A549 (cell line): Measurements from ENCODE around the gene MATK. TPM values are rescaled to one million over a fixed set of nuclear protein-coding genes. Genes with fewer than 3 reads are reported as not detected.

Experiments
- ATAC-seq, 2 experiments: fragments of 200-7000 bp in 1 of 2; fragments of >200 bp in 1 of 2; cut with Nextera tagmentation in 1 of 2; cut with Tn5 transposase in 1 of 2; 3 replicates each; pipeline versions ENCODE4 v1.8.0 to v1.9.1; 2018 to 2020; ENCODE audit warnings: mild to moderate bottlenecking in 1 of 2, moderate library complexity in 1 of 2
- CTCF ChIA-PET: fragments of 300-600 bp; sonication (Branson Sonifier 250); formaldehyde crosslinking; extraction: SDS; loops from one replicate; lab custom pipeline; 2021; ENCODE audit warnings: antibody characterized with exemption, inconsistent platforms; lab: Yijun Ruan, JAX
- POLR2A ChIA-PET: fragments of 350-600 bp; formaldehyde crosslinking; extraction: SDS; loops from one replicate; lab custom pipeline; 2021; ENCODE audit warnings: antibody characterized with exemption, inconsistent platforms; lab: Yijun Ruan, JAX
- DNase-seq, 2 experiments: peaks; one replicate each; pipeline versions ENCODE4 v3.0.0 to v3.0.0-alpha.2; 2011 to 2016; ENCODE audit warnings: low read depth in 1 of 2, low spot score in 1 of 2
- FAIRE-seq: peaks from 2 replicates; lab custom pipeline; 2011; peaks lifted over from hg19 to GRCh38; lab: Jason Lieb, UNC
- H3K27ac ChIP-seq, 2 experiments: fragments of >200 bp; sonication (Bioruptor Twin); formaldehyde crosslinking; 3 replicates each; pipeline ENCODE4 v1.5.1; 2016 to 2017
- H3K4me1 ChIP-seq: fragments of >200 bp; sonication (Bioruptor Twin); formaldehyde crosslinking; 3 replicates; pipeline ENCODE4 v1.6.1; 2016
- H3K4me2 ChIP-seq: fragments of >200 bp; sonication (Bioruptor Twin); formaldehyde crosslinking; 3 replicates; pipeline ENCODE4 v1.6.1; 2016
- H3K4me3 ChIP-seq: fragments of >200 bp; sonication (Bioruptor Twin); formaldehyde crosslinking; 3 replicates; pipeline ENCODE4 v1.5.1; 2016
- H3K9me3 ChIP-seq: fragments of >200 bp; sonication (Bioruptor Twin); formaldehyde crosslinking; 3 replicates; pipeline ENCODE4 v1.6.1; 2016
- CHD2 ChIP-seq: fragments of 150-350 bp; IDR thresholded peaks from 2 replicates; pipeline ENCODE4 v1.6.1; 2014; ENCODE audit warnings: low read length; ENCODE audit not compliant: partially characterized antibody
- EP300 ChIP-seq, 2 experiments: fragments of >200 bp; sonication (Bioruptor Twin); formaldehyde crosslinking; IDR thresholded peaks; 2 replicates in 1 of 2; 3 replicates in 1 of 2; pipeline ENCODE4 v1.6.1; 2016 to 2017
- ESRRA ChIP-seq: fragments of 150-350 bp; IDR thresholded peaks from 2 replicates; pipeline ENCODE4 v1.6.1; 2014; ENCODE audit warnings: mild to moderate bottlenecking, low read length, borderline replicate concordance
- FOSB ChIP-seq: fragments of 250-450 bp; sonication (Bioruptor Pico); IDR thresholded peaks from 2 replicates; pipeline ENCODE4 v1.5.0; 2020; ENCODE audit warnings: mild to moderate bottlenecking, moderate library complexity
- FOSL2 ChIP-seq, 2 experiments: fragments of 450-650 bp in 1 of 2; fragments of >200 bp in 1 of 2; sonication (Bioruptor Twin) in 1 of 2; formaldehyde crosslinking; IDR thresholded peaks; 2 replicates each; pipeline versions ENCODE4 v1.5.0 to v1.6.1; 2016 to 2020; ENCODE audit warnings: mild to moderate bottlenecking in 1 of 2, moderate library complexity in 1 of 2
- HDAC2 ChIP-seq: fragments of 200-600 bp; sonication (generic); IDR thresholded peaks from 2 replicates; pipeline ENCODE4 v1.6.1; 2016
- HEYL ChIP-seq: fragments of 250-450 bp; sonication (Bioruptor Pico); IDR thresholded peaks from 2 replicates; pipeline ENCODE4 v1.8.0; 2021; ENCODE audit warnings: mild to moderate bottlenecking, moderate library complexity
- HOXA7 ChIP-seq: fragments of 250-450 bp; sonication (Bioruptor Pico); IDR thresholded peaks from 2 replicates; pipeline ENCODE4 v1.5.0; 2020; ENCODE audit warnings: mild to moderate bottlenecking, moderate library complexity
- HOXB5 ChIP-seq: fragments of 250-450 bp; sonication (Bioruptor Pico); IDR thresholded peaks from 2 replicates; pipeline ENCODE4 v1.5.0; 2020; ENCODE audit warnings: mild to moderate bottlenecking, moderate library complexity
- JUN ChIP-seq, 2 experiments: fragments of >200 bp; sonication (Bioruptor Twin); formaldehyde crosslinking; IDR thresholded peaks; 2 replicates in 1 of 2; 3 replicates in 1 of 2; pipeline ENCODE4 v1.6.1; 2016 to 2017
- MYC ChIP-seq: IDR thresholded peaks from 2 replicates; pipeline ENCODE4 v1.6.1; 2012; ENCODE audit warnings: mild to moderate bottlenecking, inconsistent platforms, low read length, improper control_type of control experiment, borderline replicate concordance
- NR3C1 ChIP-seq: fragments of >200 bp; sonication (Bioruptor Twin); formaldehyde crosslinking; IDR thresholded peaks from 3 replicates; pipeline ENCODE4 v1.6.1; 2017
- PHF8 ChIP-seq: fragments of 200-600 bp; sonication (generic); IDR thresholded peaks from 2 replicates; pipeline ENCODE4 v1.6.1; 2016; ENCODE audit warnings: low read depth, mild to moderate bottlenecking, antibody characterized with exemption, moderate library complexity, borderline replicate concordance
- RNF2 ChIP-seq: fragments of 200-600 bp; sonication (generic); IDR thresholded peaks from 2 replicates; pipeline ENCODE4 v1.6.1; 2016; ENCODE audit warnings: low read depth, mild to moderate bottlenecking, antibody characterized with exemption, moderate library complexity, borderline replicate concordance
- SREBF2 ChIP-seq: fragments of 450-650 bp; IDR thresholded peaks from 2 replicates; pipeline ENCODE4 v1.6.1; 2014; ENCODE audit warnings: mild to moderate bottlenecking, moderate library complexity
- TP53 ChIP-seq: fragments of 250-450 bp; sonication (Bioruptor Pico); IDR thresholded peaks from 2 replicates; pipeline ENCODE4 v1.5.0; 2021; ENCODE audit warnings: mild to moderate bottlenecking, moderate library complexity
- ZC3H11A ChIP-seq: fragments of 450-650 bp; IDR thresholded peaks from 2 replicates; pipeline ENCODE4 v1.6.1; 2014; ENCODE audit warnings: antibody characterized with exemption, mild to moderate bottlenecking
- ZSCAN20 ChIP-seq: fragments of 250-450 bp; sonication (Bioruptor Pico); IDR thresholded peaks from 2 replicates; pipeline ENCODE4 v1.8.0; 2022; ENCODE audit warnings: mild to moderate bottlenecking, moderate library complexity
- WGBS: methylation state at CpG from one replicate; pipeline ENCODE4 v1.1.6; 2017; ENCODE audit errors: missing lambda C conversion rate; 5-methylcytosine and 5-hydroxymethylcytosine counted together
- polyA plus RNA-seq, 4 experiments: library from polyadenylated mRNA; depleted of rRNA in 3 of 4; stranded (reverse); fragments of >200 nt; fragmentation: RNase III in 1 of 4; extraction: RNeasy Plus Mini Kit Qiagen cat#74134 plus additional on column Dnase treatment in 1 of 4; gene quantifications; 2 replicates in 3 of 4; 3 replicates in 1 of 4; pipeline ENCODE4 v1.2.3, GENCODE V29; 2011 to 2017
- TF ChIP-seq, protein P1 (sequence below): IDR thresholded peaks from 2 replicates; pipeline ENCODE4 v1.6.1; 2012
- TF ChIP-seq, protein P2 (sequence below): fragments of 250-450 bp; sonication (Bioruptor Pico); IDR thresholded peaks from 2 replicates; pipeline ENCODE4 v1.5.0; 2020; ENCODE audit warnings: low read depth, mild to moderate bottlenecking, moderate library complexity
- TF ChIP-seq, protein P3 (sequence below): fragments of >200 bp; sonication (Bioruptor Twin); formaldehyde crosslinking; IDR thresholded peaks from 3 replicates; pipeline ENCODE4 v1.5.1; 2016
- TF ChIP-seq, protein P4 (sequence below): fragments of 200-600 bp; sonication (generic); IDR thresholded peaks from 2 replicates; pipeline ENCODE4 v1.6.1; 2016; ENCODE audit warnings: antibody characterized with exemption, mild to moderate bottlenecking, moderate library complexity

The MATK gene
- polyA plus RNA-seq, 2 of the 4 experiments (the other 2 are of a cell fraction): 0.12 to 0.45 TPM

DNA sequence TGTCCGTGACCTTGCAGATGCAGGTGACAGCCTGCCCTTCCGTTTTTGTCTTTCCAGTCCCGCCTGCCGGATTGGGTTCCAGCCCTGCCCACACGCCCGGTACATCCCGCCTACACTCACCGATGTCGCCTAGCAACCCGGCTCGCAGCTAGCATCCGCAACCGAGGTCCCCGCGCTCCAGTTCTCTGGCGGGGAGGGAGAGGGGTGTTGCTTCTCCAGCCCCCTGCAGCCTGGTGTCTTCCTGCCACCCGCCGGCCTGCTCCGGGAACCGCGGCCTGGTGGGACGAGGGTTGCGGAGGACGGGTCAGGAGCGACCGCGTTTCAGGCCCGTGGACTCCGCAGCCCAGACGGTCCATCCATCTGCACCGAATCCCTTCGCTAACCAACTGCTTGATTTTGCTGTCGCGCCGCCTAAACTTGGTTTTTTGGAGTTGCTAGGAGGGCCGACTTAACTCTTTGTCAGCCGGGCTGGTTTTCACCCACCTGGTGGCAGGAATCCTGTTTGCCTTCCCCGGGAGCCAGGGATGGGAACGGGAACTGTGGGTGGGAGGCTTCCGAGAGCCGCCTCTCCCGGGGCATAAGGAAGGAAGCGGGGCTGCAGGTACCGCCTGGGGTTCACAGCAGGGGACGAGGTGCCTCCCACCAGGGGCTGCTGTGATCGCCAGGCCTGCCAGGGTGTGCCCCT lies 15.4 kb upstream of the MATK start:
- WGBS: 38% methylated on average over 39 of the region's 46 CpGs
- H3K27ac ChIP-seq: no peak overlapping the region
- ChIA-PET POLR2A (no interaction called here), CTCF (no interaction called here)
- peaks cover 11% of the 10 kb centered on the region; the same call in 2 of the 3 replicates for H3K9me3 ChIP-seq
- no peak overlapping the region for H3K4me3 ChIP-seq
- no peak for DNase-seq
- no peak for FAIRE-seq
- H3K4me2 ChIP-seq: no peak overlapping the region
- no peaks in the 10 kb centered on the region for H3K4me1 ChIP-seq
- ATAC-seq: 0 out of 6 replicates have a peak, but pooled peaks have one; percentile 28 to 34
- TF ChIP-seq HDAC2 (no peak), SREBF2 (no peak), FOSB (CRISPR knock-in tag) (no peak), CHD2 (no peak)
- TF ChIP-seq, protein P1, sequence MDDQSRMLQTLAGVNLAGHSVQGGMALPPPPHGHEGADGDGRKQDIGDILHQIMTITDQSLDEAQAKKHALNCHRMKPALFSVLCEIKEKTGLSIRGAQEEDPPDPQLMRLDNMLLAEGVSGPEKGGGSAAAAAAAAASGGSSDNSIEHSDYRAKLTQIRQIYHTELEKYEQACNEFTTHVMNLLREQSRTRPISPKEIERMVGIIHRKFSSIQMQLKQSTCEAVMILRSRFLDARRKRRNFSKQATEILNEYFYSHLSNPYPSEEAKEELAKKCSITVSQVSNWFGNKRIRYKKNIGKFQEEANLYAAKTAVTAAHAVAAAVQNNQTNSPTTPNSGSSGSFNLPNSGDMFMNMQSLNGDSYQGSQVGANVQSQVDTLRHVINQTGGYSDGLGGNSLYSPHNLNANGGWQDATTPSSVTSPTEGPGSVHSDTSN: no peak

- no peak overlapping the region for H3K4me3 ChIP-seq
- no peak for FAIRE-seq
- H3K4me1 ChIP-seq: no peaks in the 10 kb centered on the region
- no peak overlapping the region for H3K27ac ChIP-seq
- no peak for ATAC-seq
- DNase-seq: no peak
- CTCF ChIA-PET: no interaction called here
- 68% methylated on average over 20 of the region's 21 CpGs for WGBS
- POLR2A ChIA-PET: no interaction called here
- TF ChIP-seq JUN (IDR thresholded peaks at IDR 0.05) (no peak), FOSB (CRISPR knock-in tag) (no peak), NR3C1 (no peak), MYC (no peak), RNF2 (no peak), ZSCAN20 (no peak), PHF8 (no peak), ZC3H11A (no peak), FOSL2 (IDR thresholded peaks at IDR 0.05) (no peak), FOSL2 (CRISPR knock-in tag; IDR thresholded peaks at IDR 0.05) (no peak), TP53 (CRISPR knock-in tag) (no peak), HDAC2 (no peak), HOXA7 (CRISPR knock-in tag) (no peak), ESRRA (no peak)
- TF ChIP-seq, protein P2, sequence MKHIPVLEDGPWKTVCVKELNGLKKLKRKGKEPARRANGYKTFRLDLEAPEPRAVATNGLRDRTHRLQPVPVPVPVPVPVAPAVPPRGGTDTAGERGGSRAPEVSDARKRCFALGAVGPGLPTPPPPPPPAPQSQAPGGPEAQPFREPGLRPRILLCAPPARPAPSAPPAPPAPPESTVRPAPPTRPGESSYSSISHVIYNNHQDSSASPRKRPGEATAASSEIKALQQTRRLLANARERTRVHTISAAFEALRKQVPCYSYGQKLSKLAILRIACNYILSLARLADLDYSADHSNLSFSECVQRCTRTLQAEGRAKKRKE (CRISPR knock-in tag): no peak
- TF ChIP-seq, protein P3, sequence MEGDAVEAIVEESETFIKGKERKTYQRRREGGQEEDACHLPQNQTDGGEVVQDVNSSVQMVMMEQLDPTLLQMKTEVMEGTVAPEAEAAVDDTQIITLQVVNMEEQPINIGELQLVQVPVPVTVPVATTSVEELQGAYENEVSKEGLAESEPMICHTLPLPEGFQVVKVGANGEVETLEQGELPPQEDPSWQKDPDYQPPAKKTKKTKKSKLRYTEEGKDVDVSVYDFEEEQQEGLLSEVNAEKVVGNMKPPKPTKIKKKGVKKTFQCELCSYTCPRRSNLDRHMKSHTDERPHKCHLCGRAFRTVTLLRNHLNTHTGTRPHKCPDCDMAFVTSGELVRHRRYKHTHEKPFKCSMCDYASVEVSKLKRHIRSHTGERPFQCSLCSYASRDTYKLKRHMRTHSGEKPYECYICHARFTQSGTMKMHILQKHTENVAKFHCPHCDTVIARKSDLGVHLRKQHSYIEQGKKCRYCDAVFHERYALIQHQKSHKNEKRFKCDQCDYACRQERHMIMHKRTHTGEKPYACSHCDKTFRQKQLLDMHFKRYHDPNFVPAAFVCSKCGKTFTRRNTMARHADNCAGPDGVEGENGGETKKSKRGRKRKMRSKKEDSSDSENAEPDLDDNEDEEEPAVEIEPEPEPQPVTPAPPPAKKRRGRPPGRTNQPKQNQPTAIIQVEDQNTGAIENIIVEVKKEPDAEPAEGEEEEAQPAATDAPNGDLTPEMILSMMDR: no peak
- TF ChIP-seq, all 56 proteins: peak for 0
- Histone ChIP-seq H3K4me2 (no peak overlapping the region), H3K9me3 (peaks cover 16% of the 10 kb centered on the region; the same call in 2 of the 3 replicates)
Measured at GRCh38 chr19:3800996-3801395, 14.8 kb upstream of the MATK start.

GRCh38 chr19:3798137-3798536 lies 12.0 kb upstream of the MATK start:
- no peak overlapping the region for H3K4me3 ChIP-seq
- no peaks in the 10 kb centered on the region for H3K4me1 ChIP-seq
- H3K9me3 ChIP-seq: peaks cover 16% of the 10 kb centered on the region; the same call in 2 of the 3 replicates
- no peak for TF ChIP-seq FOSB (CRISPR knock-in tag)
- TF ChIP-seq CHD2: no peak
- TF ChIP-seq, protein P4, sequence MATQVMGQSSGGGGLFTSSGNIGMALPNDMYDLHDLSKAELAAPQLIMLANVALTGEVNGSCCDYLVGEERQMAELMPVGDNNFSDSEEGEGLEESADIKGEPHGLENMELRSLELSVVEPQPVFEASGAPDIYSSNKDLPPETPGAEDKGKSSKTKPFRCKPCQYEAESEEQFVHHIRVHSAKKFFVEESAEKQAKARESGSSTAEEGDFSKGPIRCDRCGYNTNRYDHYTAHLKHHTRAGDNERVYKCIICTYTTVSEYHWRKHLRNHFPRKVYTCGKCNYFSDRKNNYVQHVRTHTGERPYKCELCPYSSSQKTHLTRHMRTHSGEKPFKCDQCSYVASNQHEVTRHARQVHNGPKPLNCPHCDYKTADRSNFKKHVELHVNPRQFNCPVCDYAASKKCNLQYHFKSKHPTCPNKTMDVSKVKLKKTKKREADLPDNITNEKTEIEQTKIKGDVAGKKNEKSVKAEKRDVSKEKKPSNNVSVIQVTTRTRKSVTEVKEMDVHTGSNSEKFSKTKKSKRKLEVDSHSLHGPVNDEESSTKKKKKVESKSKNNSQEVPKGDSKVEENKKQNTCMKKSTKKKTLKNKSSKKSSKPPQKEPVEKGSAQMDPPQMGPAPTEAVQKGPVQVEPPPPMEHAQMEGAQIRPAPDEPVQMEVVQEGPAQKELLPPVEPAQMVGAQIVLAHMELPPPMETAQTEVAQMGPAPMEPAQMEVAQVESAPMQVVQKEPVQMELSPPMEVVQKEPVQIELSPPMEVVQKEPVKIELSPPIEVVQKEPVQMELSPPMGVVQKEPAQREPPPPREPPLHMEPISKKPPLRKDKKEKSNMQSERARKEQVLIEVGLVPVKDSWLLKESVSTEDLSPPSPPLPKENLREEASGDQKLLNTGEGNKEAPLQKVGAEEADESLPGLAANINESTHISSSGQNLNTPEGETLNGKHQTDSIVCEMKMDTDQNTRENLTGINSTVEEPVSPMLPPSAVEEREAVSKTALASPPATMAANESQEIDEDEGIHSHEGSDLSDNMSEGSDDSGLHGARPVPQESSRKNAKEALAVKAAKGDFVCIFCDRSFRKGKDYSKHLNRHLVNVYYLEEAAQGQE: no peak
- TF ChIP-seq ZSCAN20: no peak
- no peak for TF ChIP-seq HOXB5 (CRISPR knock-in tag)
- no peak for TF ChIP-seq HEYL (CRISPR knock-in tag)
- TF ChIP-seq FOSL2 (IDR thresholded peaks at IDR 0.05): no peak
- no peak for TF ChIP-seq FOSL2 (CRISPR knock-in tag; IDR thresholded peaks at IDR 0.05)
- no peak for TF ChIP-seq EP300 (IDR thresholded peaks at IDR 0.05)
- no peak overlapping the region for H3K27ac ChIP-seq
- ChIA-PET CTCF (no interaction called here), POLR2A (interaction anchor here (0.6 kb wide), 1 partner anchor 35 kb away, joined by 4 read pairs; no protein-coding TSS in a partner anchor)
- H3K4me2 ChIP-seq: no peak overlapping the region
- ATAC-seq (no peak), DNase-seq (no peak), FAIRE-seq (no peak)
- WGBS: 38% methylated on average over 6 of the region's 6 CpGs
